ENCODE data around the gene MEIS1. TPM values are rescaled to one million over a fixed set of nuclear protein-coding genes. Genes with fewer than 3 reads are reported as not detected.

Gene MEIS1
- total and polyA plus RNA-seq, 2 experiments from 2014 or later = 0.16 to 0.28 TPM

DNA sequence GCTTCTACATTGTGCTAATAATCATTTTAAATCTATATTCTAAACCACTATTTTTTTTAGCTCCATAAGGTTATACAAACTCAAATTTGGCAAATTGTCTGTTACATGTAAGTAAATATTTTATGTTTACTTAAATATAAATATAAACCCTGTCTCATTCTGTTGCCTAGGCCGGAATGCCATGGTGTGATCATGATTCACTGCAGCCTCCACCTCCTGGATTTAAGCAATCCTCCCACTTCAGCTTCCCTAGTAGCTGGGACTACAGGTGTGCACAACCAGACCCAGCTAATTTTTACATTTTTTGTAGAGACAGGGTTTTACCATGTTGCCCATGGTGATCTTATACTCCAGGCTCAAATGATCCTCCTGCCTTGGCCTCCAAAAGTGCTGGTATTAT, 124.7 kb downstream of the MEIS1 start (continued):
- TF ChIP-seq, protein P1, sequence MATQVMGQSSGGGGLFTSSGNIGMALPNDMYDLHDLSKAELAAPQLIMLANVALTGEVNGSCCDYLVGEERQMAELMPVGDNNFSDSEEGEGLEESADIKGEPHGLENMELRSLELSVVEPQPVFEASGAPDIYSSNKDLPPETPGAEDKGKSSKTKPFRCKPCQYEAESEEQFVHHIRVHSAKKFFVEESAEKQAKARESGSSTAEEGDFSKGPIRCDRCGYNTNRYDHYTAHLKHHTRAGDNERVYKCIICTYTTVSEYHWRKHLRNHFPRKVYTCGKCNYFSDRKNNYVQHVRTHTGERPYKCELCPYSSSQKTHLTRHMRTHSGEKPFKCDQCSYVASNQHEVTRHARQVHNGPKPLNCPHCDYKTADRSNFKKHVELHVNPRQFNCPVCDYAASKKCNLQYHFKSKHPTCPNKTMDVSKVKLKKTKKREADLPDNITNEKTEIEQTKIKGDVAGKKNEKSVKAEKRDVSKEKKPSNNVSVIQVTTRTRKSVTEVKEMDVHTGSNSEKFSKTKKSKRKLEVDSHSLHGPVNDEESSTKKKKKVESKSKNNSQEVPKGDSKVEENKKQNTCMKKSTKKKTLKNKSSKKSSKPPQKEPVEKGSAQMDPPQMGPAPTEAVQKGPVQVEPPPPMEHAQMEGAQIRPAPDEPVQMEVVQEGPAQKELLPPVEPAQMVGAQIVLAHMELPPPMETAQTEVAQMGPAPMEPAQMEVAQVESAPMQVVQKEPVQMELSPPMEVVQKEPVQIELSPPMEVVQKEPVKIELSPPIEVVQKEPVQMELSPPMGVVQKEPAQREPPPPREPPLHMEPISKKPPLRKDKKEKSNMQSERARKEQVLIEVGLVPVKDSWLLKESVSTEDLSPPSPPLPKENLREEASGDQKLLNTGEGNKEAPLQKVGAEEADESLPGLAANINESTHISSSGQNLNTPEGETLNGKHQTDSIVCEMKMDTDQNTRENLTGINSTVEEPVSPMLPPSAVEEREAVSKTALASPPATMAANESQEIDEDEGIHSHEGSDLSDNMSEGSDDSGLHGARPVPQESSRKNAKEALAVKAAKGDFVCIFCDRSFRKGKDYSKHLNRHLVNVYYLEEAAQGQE (IDR thresholded peaks at IDR 0.05; ENCODE audit: unreplicated experiment) = no peak
- TF ChIP-seq JUNB (IDR thresholded peaks at IDR 0.05; ENCODE audit: unreplicated experiment) (no peak), EZH2 (IDR thresholded peaks at IDR 0.05; ENCODE audit: low read depth, unreplicated experiment) (no peak), EZH2phosphoT487 (IDR thresholded peaks at IDR 0.05; ENCODE audit: unreplicated experiment) (no peak), CREB1 (CRISPR knock-in tag; IDR thresholded peaks at IDR 0.05; ENCODE audit: low read depth) (no peak)

DNA sequence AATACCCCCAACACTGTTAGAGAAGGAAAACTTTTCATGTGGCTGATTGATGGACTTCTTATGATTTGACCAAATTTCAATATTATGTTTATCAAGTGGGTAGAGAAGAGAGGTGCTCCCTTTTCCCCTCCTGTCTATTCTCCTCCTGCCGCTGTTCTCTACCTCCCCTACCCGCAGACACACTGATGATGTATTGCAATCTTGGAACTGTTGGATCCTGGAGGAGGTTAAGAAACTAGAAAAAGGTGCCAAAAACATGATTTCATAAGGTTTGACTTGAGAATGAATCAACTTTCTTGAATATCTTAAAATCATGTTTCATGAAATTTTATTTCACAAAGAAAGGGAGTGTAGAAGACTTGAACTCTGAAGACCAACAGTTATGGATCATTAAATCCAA, 125.8 kb downstream of the MEIS1 start:
- no peaks in the 10 kb centered on the region for H3F3A ChIP-seq (replicated peaks; ENCODE audit: low read depth)
- no peaks in the 10 kb centered on the region for H3K27me3 ChIP-seq (ENCODE audit: insufficient read depth)
- no peaks in the 10 kb centered on the region for H3K27me3 Mint-ChIP-seq (ENCODE audit: insufficient read depth, low read depth, poor library complexity)
- no peaks in the 10 kb centered on the region for H3K79me2 ChIP-seq (replicated peaks; ENCODE audit: insufficient read depth)
- H3K9me3 Mint-ChIP-seq = no peaks in the 10 kb centered on the region
- no peak overlapping the region for H3K27ac Mint-ChIP-seq
- no peak for ATAC-seq
- H3K27ac ChIP-seq (ENCODE audit: low read depth) = no peak overlapping the region
- H2AFZ ChIP-seq = no peak overlapping the region
- no peaks in the 10 kb centered on the region for H3K36me3 ChIP-seq (ENCODE audit: insufficient read depth)
- H3K4me1 ChIP-seq (ENCODE audit: insufficient read depth) = peaks cover 13% of the 10 kb centered on the region
- TF ChIP-seq POLR2AphosphoS5 (IDR thresholded peaks at IDR 0.05; ENCODE audit: low read depth) (no peak), EZH2phosphoT487 (IDR thresholded peaks at IDR 0.05; ENCODE audit: unreplicated experiment) (no peak), CREB1 (CRISPR knock-in tag; IDR thresholded peaks at IDR 0.05; ENCODE audit: low read depth) (no peak), JUNB (IDR thresholded peaks at IDR 0.05; ENCODE audit: unreplicated experiment) (no peak)
- no peak for DNase-seq (ENCODE audit: low spot score)
- no peak overlapping the region for H3K4me3 Mint-ChIP-seq
- H3K36me3 Mint-ChIP-seq (ENCODE audit: low read depth) = no peaks in the 10 kb centered on the region
- H3K4me3 ChIP-seq = no peak overlapping the region
- H3K4me1 Mint-ChIP-seq = peaks cover 18% of the 10 kb centered on the region
- H3K4me2 ChIP-seq = no peak overlapping the region
- H4K20me1 ChIP-seq (replicated peaks; ENCODE audit: insufficient read depth) = no peaks in the 10 kb centered on the region
- H3K9me2 ChIP-seq (ENCODE audit: insufficient read depth) = no peaks in the 10 kb centered on the region

DNA sequence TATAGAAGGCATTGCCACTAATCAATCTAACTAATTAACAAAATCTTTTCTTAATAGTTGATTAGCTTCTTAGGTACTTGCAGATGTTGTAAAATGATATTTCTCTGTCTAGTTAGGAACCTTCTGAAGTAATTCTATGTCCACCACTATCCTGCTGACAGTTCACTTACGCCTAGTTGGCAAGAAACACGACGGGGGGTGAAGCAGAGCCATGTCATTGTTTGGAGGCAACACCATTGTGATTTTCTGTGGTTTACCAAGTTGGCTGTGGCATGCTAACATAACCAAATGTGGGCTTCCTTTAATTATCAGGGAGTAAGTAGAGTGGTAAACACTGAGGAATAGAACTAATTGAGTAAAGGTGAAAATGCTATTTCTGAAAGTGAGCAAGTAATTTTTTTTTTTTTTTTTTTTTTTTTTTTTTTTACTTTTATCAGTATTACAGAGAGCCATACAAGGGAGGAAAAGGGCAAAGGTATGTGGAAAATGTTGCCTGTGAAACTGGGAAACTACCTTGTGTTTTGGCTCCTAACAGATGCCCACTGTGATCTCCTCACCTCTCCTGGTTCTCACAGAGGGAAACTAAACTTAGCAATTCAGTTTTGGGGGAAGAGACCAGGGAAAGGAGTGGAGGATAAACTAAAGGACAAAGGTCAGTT, 126.8 kb downstream of the MEIS1 start:
- Mint-ChIP-seq H3K9me3 (no peaks in the 10 kb centered on the region), H3K36me3 (ENCODE audit: low read depth) (no peaks in the 10 kb centered on the region), H3K27me3 (ENCODE audit: insufficient read depth, low read depth, poor library complexity) (no peaks in the 10 kb centered on the region), H3K4me1 (peaks cover 17% of the 10 kb centered on the region), H3K4me3 (peak overlapping the region; percentile 11; the same call in 1 of the 3 replicates), H3K27ac (peak overlapping the region; percentile 72)
- no peaks in the 10 kb centered on the region for H4K20me1 ChIP-seq (replicated peaks; ENCODE audit: insufficient read depth)
- no peaks in the 10 kb centered on the region for H3F3A ChIP-seq (replicated peaks; ENCODE audit: low read depth)
- no peak overlapping the region for H3K4me3 ChIP-seq
- no peaks in the 10 kb centered on the region for H3K36me3 ChIP-seq (ENCODE audit: insufficient read depth)
- H3K27ac ChIP-seq (ENCODE audit: low read depth) = no peak overlapping the region
- DNase-seq (ENCODE audit: low spot score) = peak; percentile 40
- peaks cover 15% of the 10 kb centered on the region for H3K4me1 ChIP-seq (ENCODE audit: insufficient read depth)
- H3K9me2 ChIP-seq (ENCODE audit: insufficient read depth) = no peaks in the 10 kb centered on the region
- H3K27me3 ChIP-seq (ENCODE audit: insufficient read depth) = no peaks in the 10 kb centered on the region
- ATAC-seq = peak; percentile 87
- H3K79me2 ChIP-seq (replicated peaks; ENCODE audit: insufficient read depth) = no peaks in the 10 kb centered on the region
- H3K4me2 ChIP-seq = no peak overlapping the region
- H2AFZ ChIP-seq = no peak overlapping the region
- TF ChIP-seq, protein P1 (IDR thresholded peaks at IDR 0.05; ENCODE audit: unreplicated experiment) = no peak
- TF ChIP-seq NANOG (IDR thresholded peaks at IDR 0.05; ENCODE audit: borderline replicate concordance) = no peak
- TF ChIP-seq ZNF114 (CRISPR knock-in tag; IDR thresholded peaks at IDR 0.05) = no peak
- TF ChIP-seq STAT1 (IDR thresholded peaks at IDR 0.05; ENCODE audit: unreplicated experiment) = no peak
- no peak for TF ChIP-seq EZH2phosphoT487 (IDR thresholded peaks at IDR 0.05; ENCODE audit: unreplicated experiment)
- TF ChIP-seq ZNF331 (CRISPR knock-in tag; IDR thresholded peaks at IDR 0.05; ENCODE audit: low read depth) = no peak
